ENCODE results near the gene VPS29. TPM values are rescaled to one million over a fixed set of nuclear protein-coding genes. Genes with fewer than 3 reads are reported as not detected.

The VPS29 gene
- total and polyA plus RNA-seq, 2 experiments from 2014 or later, result 39.1 to 115 TPM

GRCh38 chr12:110543252-110543959, 41.5 kb upstream of the VPS29 start:
- no peaks in the 10 kb centered on the region for H3F3A ChIP-seq (replicated peaks; ENCODE audit: low read depth)
- Mint-ChIP-seq H3K9me3 (no peaks in the 10 kb centered on the region), H3K27me3 (ENCODE audit: insufficient read depth, low read depth, poor library complexity) (peaks cover 3% of the 10 kb centered on the region), H3K4me3 (no peak overlapping the region), H3K27ac (no peak overlapping the region; the same call in 1 of the 2 replicates), H3K4me1 (peaks cover 3% of the 10 kb centered on the region; the same call in 2 of the 3 replicates), H3K36me3 (ENCODE audit: low read depth) (peaks cover 15% of the 10 kb centered on the region; the same call in 2 of the 3 replicates)
- no peak overlapping the region for H3K4me3 ChIP-seq
- DNase-seq (ENCODE audit: low spot score) (no peak), ATAC-seq (no peak)
- H3K27ac ChIP-seq (ENCODE audit: low read depth), result no peak overlapping the region
- TF ChIP-seq CREB1 (CRISPR knock-in tag; IDR thresholded peaks at IDR 0.05; ENCODE audit: low read depth) (no peak), ETS1 (IDR thresholded peaks at IDR 0.05) (no peak), JUNB (IDR thresholded peaks at IDR 0.05; ENCODE audit: unreplicated experiment) (no peak), STAT1 (IDR thresholded peaks at IDR 0.05; ENCODE audit: unreplicated experiment) (no peak), ZNF114 (CRISPR knock-in tag; IDR thresholded peaks at IDR 0.05) (no peak), POLR2AphosphoS5 (IDR thresholded peaks at IDR 0.05; ENCODE audit: low read depth) (no peak), REST (IDR thresholded peaks at IDR 0.05; ENCODE audit: unreplicated experiment) (no peak), EZH2phosphoT487 (IDR thresholded peaks at IDR 0.05; ENCODE audit: unreplicated experiment) (no peak), CTCF (conservative IDR thresholded peaks at IDR 0.05; ENCODE audit: low read depth in 2 of 2) (no peak), ZNF462 (CRISPR knock-in tag; IDR thresholded peaks at IDR 0.05) (no peak), ZNF331 (CRISPR knock-in tag; IDR thresholded peaks at IDR 0.05; ENCODE audit: low read depth) (no peak), EZH2 (IDR thresholded peaks at IDR 0.05; ENCODE audit: low read depth, unreplicated experiment) (no peak), NANOG (IDR thresholded peaks at IDR 0.05; ENCODE audit: borderline replicate concordance) (no peak)
- H3K9me2 ChIP-seq (ENCODE audit: insufficient read depth), result no peaks in the 10 kb centered on the region
- H4K20me1 ChIP-seq (replicated peaks; ENCODE audit: insufficient read depth), result peaks cover 8% of the 10 kb centered on the region; the same call in 1 of the 2 replicates
- peaks cover 3% of the 10 kb centered on the region for H3K4me1 ChIP-seq (ENCODE audit: insufficient read depth)
- H3K79me2 ChIP-seq (replicated peaks; ENCODE audit: insufficient read depth), result peaks cover 11% of the 10 kb centered on the region
- no peak overlapping the region for H2AFZ ChIP-seq
- H3K27me3 ChIP-seq (ENCODE audit: insufficient read depth), result no peaks in the 10 kb centered on the region
- no peak overlapping the region for H3K4me2 ChIP-seq
- peaks cover 10% of the 10 kb centered on the region; the same call in 1 of the 2 replicates for H3K36me3 ChIP-seq (ENCODE audit: insufficient read depth)
